IMR-90 (cell line): ENCODE data around the gene GRB10. TPM values are rescaled to one million over a fixed set of nuclear protein-coding genes. Genes with fewer than 3 reads are reported as not detected.

ENCODE experiments used
- ATAC-seq: fragments of 200-7000 bp; cut with Tn5 transposase; 2 replicates; pipeline ENCODE4 v1.9.1; 2020; ENCODE audit warnings: low read depth, mild to moderate bottlenecking, moderate library complexity
- BruUV-seq: library from RNA; stranded (reverse); fragments of 400-500 nt; replicated peaks from 2 replicates; lab custom pipeline; 2021; lab: Mats Ljungman, UMichigan
- CTCF ChIA-PET: fragments of 300-600 bp; formaldehyde crosslinking; extraction: SDS; loops from one replicate; lab custom pipeline; 2021; ENCODE audit warnings: antibody characterized with exemption; lab: Yijun Ruan, JAX
- POLR2A ChIA-PET: fragments of 300-600 bp; sonication (Branson Sonifier 250); formaldehyde crosslinking; loops from one replicate; lab custom pipeline; 2022; ENCODE audit warnings: antibody characterized with exemption; ENCODE audit not compliant: unreplicated experiment; lab: Charles Lee
- DNase-seq: peaks from one replicate; pipeline ENCODE4 v3.0.0; 2013
- H2AFZ ChIP-seq: replicated peaks from 2 replicates; pipeline ENCODE3; 2013; ENCODE audit warnings: low read length, mild to moderate bottlenecking; ENCODE audit not compliant: poor library complexity
- H2AK5ac ChIP-seq: 2 replicates; pipeline ENCODE4 v1.6.1; 2013; ENCODE audit warnings: low read depth, low read length, inconsistent platforms
- H2AK9ac ChIP-seq: replicated peaks from 2 replicates; pipeline ENCODE3; 2013; ENCODE audit warnings: mild to moderate bottlenecking, low read depth, low read length, moderate library complexity; ENCODE audit not compliant: poor library complexity
- H2BK120ac ChIP-seq: 2 replicates; pipeline ENCODE4 v1.6.1; 2013; ENCODE audit warnings: low read depth, low read length, inconsistent platforms
- H2BK15ac ChIP-seq: 3 replicates; pipeline ENCODE4 v1.6.1; 2013; ENCODE audit warnings: low read depth, low read length, inconsistent platforms
- H2BK20ac ChIP-seq: 2 replicates; pipeline ENCODE4 v1.6.1; 2013; ENCODE audit warnings: low read depth, mild to moderate bottlenecking, inconsistent platforms, low read length, moderate library complexity
- H2BK5ac ChIP-seq: 2 replicates; pipeline ENCODE4 v1.6.1; 2013; ENCODE audit warnings: mild to moderate bottlenecking, low read depth, low read length, inconsistent platforms; ENCODE audit not compliant: poor library complexity, severe bottlenecking
- H3K14ac ChIP-seq: replicated peaks from 2 replicates; pipeline ENCODE4 v1.6.1; 2013; ENCODE audit warnings: low read depth, low read length, inconsistent platforms
- H3K18ac ChIP-seq: 2 replicates; pipeline ENCODE4 v1.6.1; 2013; ENCODE audit warnings: low read depth, low read length, control low read depth
- H3K23ac ChIP-seq: 2 replicates; pipeline ENCODE4 v1.6.1; 2013; ENCODE audit warnings: low read depth, low read length, inconsistent platforms
- H3K27ac ChIP-seq: 2 replicates; pipeline ENCODE4 v1.5.1; 2013; ENCODE audit warnings: mild to moderate bottlenecking, control low read depth, low read length; ENCODE audit not compliant: insufficient read depth
- H3K27me3 ChIP-seq: 2 replicates; pipeline ENCODE4 v1.6.1; 2013; ENCODE audit warnings: low read length; ENCODE audit not compliant: control insufficient read depth, insufficient read depth
- H3K36me3 ChIP-seq: 2 replicates; pipeline ENCODE4 v1.6.1; 2013; ENCODE audit warnings: low read length, mixed read lengths; ENCODE audit not compliant: control insufficient read depth, insufficient read depth
- H3K4ac ChIP-seq: 2 replicates; pipeline ENCODE4 v1.6.1; 2013; ENCODE audit warnings: low read depth, low read length, inconsistent platforms
- H3K4me1 ChIP-seq: 2 replicates; pipeline ENCODE4 v1.6.1; 2013; ENCODE audit warnings: low read length, mixed read lengths; ENCODE audit not compliant: control insufficient read depth, insufficient read depth
- H3K4me2 ChIP-seq: 2 replicates; pipeline ENCODE4 v1.6.1; 2013; ENCODE audit warnings: low read depth, mild to moderate bottlenecking, control low read depth, low read length, moderate library complexity
- H3K4me3 ChIP-seq: 2 replicates; pipeline ENCODE4 v1.5.1; 2013; ENCODE audit warnings: low read depth, mild to moderate bottlenecking, control low read depth, low read length, moderate library complexity; ENCODE audit not compliant: insufficient read depth
- H3K56ac ChIP-seq: 2 replicates; pipeline ENCODE4 v1.6.1; 2013; ENCODE audit warnings: low read length, inconsistent platforms; ENCODE audit not compliant: insufficient read depth; ENCODE audit errors: extremely low read depth
- H3K79me1 ChIP-seq, 2 experiments: 2 replicates each; pipeline ENCODE4 v1.6.1; 2013; ENCODE audit warnings: low read length in 2 of 2, inconsistent platforms in 1 of 2, low read depth in 1 of 2
- H3K9ac ChIP-seq: 2 replicates; pipeline ENCODE4 v1.6.1; 2013; ENCODE audit warnings: low read depth, low read length, control low read depth
- H3K9me1 ChIP-seq: 2 replicates; pipeline ENCODE4 v1.6.1; 2013; ENCODE audit warnings: low read length, inconsistent platforms; ENCODE audit not compliant: insufficient read depth
- H3K9me3 ChIP-seq: 2 replicates; pipeline ENCODE4 v1.6.1; 2013; ENCODE audit warnings: low read length; ENCODE audit not compliant: control insufficient read depth, insufficient read depth
- H4K20me1 ChIP-seq: 2 replicates; pipeline ENCODE4 v1.6.1; 2013; ENCODE audit warnings: low read length, inconsistent platforms; ENCODE audit not compliant: insufficient read depth
- H4K5ac ChIP-seq: 2 replicates; pipeline ENCODE4 v1.6.1; 2013; ENCODE audit warnings: mild to moderate bottlenecking, low read depth, low read length, control low read depth
- H4K8ac ChIP-seq, 2 experiments: 2 replicates each; pipeline ENCODE4 v1.6.1; 2013; ENCODE audit warnings: low read depth in 2 of 2, low read length in 2 of 2, control low read depth in 1 of 2, inconsistent platforms in 1 of 2
- H4K91ac ChIP-seq: 2 replicates; pipeline ENCODE4 v1.6.1; 2013; ENCODE audit warnings: low read depth, low read length, inconsistent platforms; ENCODE audit not compliant: insufficient read depth
- BHLHE40 ChIP-seq: fragments of 150-350 bp; IDR thresholded peaks from 2 replicates; pipeline ENCODE4 v1.6.1; 2016; ENCODE audit warnings: mild to moderate bottlenecking, low read depth, low read length
- CEBPB ChIP-seq: IDR thresholded peaks from 2 replicates; pipeline ENCODE4 v1.6.1; 2012; ENCODE audit warnings: low read depth, low read length, improper control_type of control experiment
- CTCF ChIP-seq: conservative IDR thresholded peaks from 2 replicates; pipeline ENCODE4 v1.5.1; 2012; ENCODE audit warnings: mild to moderate bottlenecking, low read depth, low read length, improper control_type of control experiment
- RAD21 ChIP-seq: IDR thresholded peaks from 2 replicates; pipeline ENCODE4 v1.6.1; 2012; ENCODE audit warnings: low read length, improper control_type of control experiment
- RFX5 ChIP-seq: IDR thresholded peaks from 2 replicates; pipeline ENCODE4 v1.8.0; 2012; ENCODE audit warnings: low read depth, mild to moderate bottlenecking, low read length, moderate library complexity
- WGBS, 2 experiments: methylation state at CpG; one replicate each; pipeline versions ENCODE4 v1.1.5 to v1.1.7; 2013; ENCODE audit warnings: missing lambda C conversion rate in 2 of 2; ENCODE audit not compliant: insufficient read length in 1 of 2; ENCODE audit errors: extremely low coverage in 2 of 2; 5-methylcytosine and 5-hydroxymethylcytosine counted together
- dilution Hi-C: fragments of 300-500 bp; cut with HindIII; formaldehyde crosslinking; loops from one replicate; pipeline ENCODE4 v1.14.3; 2018; ENCODE audit warnings: low sequenced_read_pairs; ENCODE audit not compliant: unreplicated experiment
- in situ Hi-C: fragments of 300-500 bp; cut with MboI; formaldehyde crosslinking; loops from 3 replicates; pipeline ENCODE4 v1.14.3; 2019; ENCODE audit warnings: low sequenced_read_pairs, inconsistent platforms, mixed read lengths
- intact Hi-C: fragments of 100-400 bp; cut with micrococcal nuclease; formaldehyde crosslinking; loops from 2 replicates; pipeline ENCODE4 v1.10.0; 2022
- polyA plus RNA-seq, 3 experiments: library from polyadenylated mRNA; depleted of rRNA; stranded (reverse); fragments of >200 nt; gene quantifications; 2 replicates each; pipeline ENCODE4 v1.2.3, GENCODE V29; 2012; ENCODE audit warnings: low replicate concordance in 1 of 3
- total RNA-seq: library from RNA; depleted of rRNA; stranded (reverse); fragments of >200 nt; gene quantifications from 2 replicates; pipeline ENCODE4 v1.2.3, GENCODE V29; 2012

GRB10 gene
- total and polyA plus RNA-seq, 2 of the 4 experiments (the other 2 are of a cell fraction) = 6.3 to 15.1 TPM

- WGBS, 2 experiments = no CpG with 5 or more reads among the region's 5 CpGs
- H3K27ac ChIP-seq = no peak overlapping the region
- ATAC-seq = peak; percentile 67
Measured at GRCh38 chr7:50733552-50733951, 49.1 kb downstream of the GRB10 start.

More at GRCh38 chr7:50733552-50733951, 49.1 kb downstream of the GRB10 start:
- TF ChIP-seq RFX5 = no peak
- no peak for TF ChIP-seq CTCF
- TF ChIP-seq CEBPB = peak; percentile 62
- TF ChIP-seq BHLHE40 = no peak
- no peak for TF ChIP-seq RAD21
- no peak overlapping the region for H3K4ac ChIP-seq
- no peak overlapping the region for H4K91ac ChIP-seq
- in situ Hi-C loops (no loop called here), intact Hi-C loops (no loop called here), dilution Hi-C loops (no loop called here)
- no peak overlapping the region for H3K4me2 ChIP-seq
- H3K14ac ChIP-seq = no peak overlapping the region
- H3K9ac ChIP-seq = no peak overlapping the region
- no peak overlapping the region for H2BK15ac ChIP-seq
- peak; percentile 61 for DNase-seq
- H2BK20ac ChIP-seq = no peak overlapping the region
- no peak overlapping the region for H2AK5ac ChIP-seq
- H3K4me3 ChIP-seq = no peak overlapping the region
- H4K5ac ChIP-seq = no peak overlapping the region
- H3K18ac ChIP-seq = no peak overlapping the region
- H2BK5ac ChIP-seq = no peak overlapping the region
- H4K20me1 ChIP-seq = peaks cover 53% of the 10 kb centered on the region
- CTCF ChIA-PET = no interaction called here
- H3K4me1 ChIP-seq = peaks cover 15% of the 10 kb centered on the region
- POLR2A ChIA-PET = no interaction called here
- H3K9me1 ChIP-seq = peaks cover 16% of the 10 kb centered on the region
- no peaks in the 10 kb centered on the region for H3K27me3 ChIP-seq
- no peak overlapping the region for H2BK120ac ChIP-seq
- H3K56ac ChIP-seq = no peak overlapping the region
- peaks cover 4% of the 10 kb centered on the region; the same call in 1 of the 2 replicates for H3K36me3 ChIP-seq
- no peak overlapping the region for H2AFZ ChIP-seq
- H2AK9ac ChIP-seq = no peak overlapping the region
- BruUV-seq = no TSS peak
- H3K23ac ChIP-seq = no peak overlapping the region
- no peak overlapping the region for H4K8ac ChIP-seq
- H3K79me1 ChIP-seq = peaks cover 44 to 67% of the 10 kb centered on the region in 2 experiments
- H3K9me3 ChIP-seq = no peaks in the 10 kb centered on the region
